ENCODE results near the gene FGFR3. TPM values are rescaled to one million over a fixed set of nuclear protein-coding genes. Genes with fewer than 3 reads are reported as not detected.

The FGFR3 gene
- total RNA-seq, 4 donors from 2014 or later: 1.3 to 3.5 (median 2.6) TPM

- TF ChIP-seq, protein P1, sequence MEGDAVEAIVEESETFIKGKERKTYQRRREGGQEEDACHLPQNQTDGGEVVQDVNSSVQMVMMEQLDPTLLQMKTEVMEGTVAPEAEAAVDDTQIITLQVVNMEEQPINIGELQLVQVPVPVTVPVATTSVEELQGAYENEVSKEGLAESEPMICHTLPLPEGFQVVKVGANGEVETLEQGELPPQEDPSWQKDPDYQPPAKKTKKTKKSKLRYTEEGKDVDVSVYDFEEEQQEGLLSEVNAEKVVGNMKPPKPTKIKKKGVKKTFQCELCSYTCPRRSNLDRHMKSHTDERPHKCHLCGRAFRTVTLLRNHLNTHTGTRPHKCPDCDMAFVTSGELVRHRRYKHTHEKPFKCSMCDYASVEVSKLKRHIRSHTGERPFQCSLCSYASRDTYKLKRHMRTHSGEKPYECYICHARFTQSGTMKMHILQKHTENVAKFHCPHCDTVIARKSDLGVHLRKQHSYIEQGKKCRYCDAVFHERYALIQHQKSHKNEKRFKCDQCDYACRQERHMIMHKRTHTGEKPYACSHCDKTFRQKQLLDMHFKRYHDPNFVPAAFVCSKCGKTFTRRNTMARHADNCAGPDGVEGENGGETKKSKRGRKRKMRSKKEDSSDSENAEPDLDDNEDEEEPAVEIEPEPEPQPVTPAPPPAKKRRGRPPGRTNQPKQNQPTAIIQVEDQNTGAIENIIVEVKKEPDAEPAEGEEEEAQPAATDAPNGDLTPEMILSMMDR (IDR thresholded peaks at IDR 0.05): no peak
- ATAC-seq (ENCODE audit: low FRiP score) (no peak), DNase-seq (ENCODE audit: low spot score) (no peak)
Observed at GRCh38 chr4:1759818-1760223, 33.3 kb upstream of the FGFR3 start.

GRCh38 chr4:1760521-1761071 lies 32.5 kb upstream of the FGFR3 start:
- TF ChIP-seq, protein P1 (IDR thresholded peaks at IDR 0.05): no peak
- no peak for ATAC-seq (ENCODE audit: low FRiP score)
- no peak for DNase-seq (ENCODE audit: low spot score)

- TF ChIP-seq, protein P1 (IDR thresholded peaks at IDR 0.05): no peak
Observed at GRCh38 chr4:1761130-1761689, 31.9 kb upstream of the FGFR3 start.

DNA sequence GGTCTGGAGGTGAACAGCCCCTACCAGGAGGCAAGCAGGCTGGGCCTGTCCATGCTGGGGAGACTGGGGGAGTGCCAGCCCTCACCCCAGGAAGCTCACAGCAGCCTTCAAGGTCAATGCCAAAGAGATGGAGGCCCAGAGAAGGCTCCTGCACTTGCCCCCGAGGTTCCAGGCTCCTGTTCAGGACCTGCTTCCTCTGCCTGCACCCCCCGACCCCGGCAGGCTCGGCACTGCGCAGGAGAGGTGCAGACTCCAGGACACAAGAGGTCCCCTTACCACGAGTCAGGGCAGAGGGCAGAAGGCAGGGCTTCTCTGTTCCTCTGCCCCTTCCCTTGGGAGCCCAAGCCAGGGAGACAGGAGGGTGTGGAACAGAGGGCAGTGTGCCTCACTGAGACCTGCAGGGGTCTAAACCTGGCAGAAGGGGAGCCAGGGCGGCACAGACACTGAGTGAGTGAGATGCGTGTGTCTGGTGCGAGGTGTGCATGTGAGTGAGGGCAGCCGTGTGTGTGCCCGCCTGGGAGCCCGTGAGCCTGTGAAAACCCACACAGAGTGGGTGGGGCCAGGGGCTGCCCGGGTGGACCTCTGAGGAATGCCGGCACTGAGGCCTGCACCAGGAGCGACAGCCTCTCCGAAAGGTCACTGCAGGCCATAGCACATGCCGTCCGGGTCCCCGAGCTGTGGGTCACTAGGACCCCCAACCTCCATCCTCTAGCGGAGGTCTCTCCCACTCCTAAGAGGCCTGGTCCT lies 30.7 kb upstream of the FGFR3 start:
- DNase-seq (ENCODE audit: low spot score) (no peak), ATAC-seq (ENCODE audit: low FRiP score) (no peak)
- TF ChIP-seq, protein P1 (IDR thresholded peaks at IDR 0.05): no peak

More at GRCh38 chr4:1761130-1761689, 31.9 kb upstream of the FGFR3 start:
- ATAC-seq (ENCODE audit: low FRiP score) (no peak), DNase-seq (ENCODE audit: low spot score) (no peak)

DNA sequence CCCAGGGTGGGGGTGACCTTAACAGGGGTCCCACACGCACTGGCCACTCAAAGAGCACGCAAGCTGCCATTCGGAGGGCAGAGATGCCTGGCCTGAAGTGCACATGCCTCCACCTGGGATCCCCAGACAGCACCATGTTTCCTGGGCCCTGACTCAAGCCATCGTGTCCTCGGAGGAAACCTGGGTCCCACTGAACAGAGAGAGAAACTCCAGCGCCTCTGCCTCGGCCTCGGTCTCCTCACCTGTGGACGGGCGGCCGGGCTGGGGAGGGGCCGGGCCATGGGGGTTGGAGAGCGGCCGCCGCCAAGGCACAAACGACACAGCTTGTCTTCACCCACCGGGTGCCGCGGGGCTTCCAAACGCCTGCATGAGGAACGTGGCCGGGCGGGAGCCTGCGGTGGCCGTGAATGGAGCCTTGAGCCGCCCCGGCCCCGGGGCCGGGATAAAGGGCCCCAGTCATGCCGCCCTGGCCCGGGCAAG lies 30.0 kb upstream of the FGFR3 start:
- DNase-seq (ENCODE audit: low spot score) (no peak), ATAC-seq (ENCODE audit: low FRiP score) (no peak)
- TF ChIP-seq, protein P1 (IDR thresholded peaks at IDR 0.05): no peak

- ATAC-seq (ENCODE audit: low FRiP score) (peak; percentile 9), DNase-seq (ENCODE audit: low spot score) (no peak)
- TF ChIP-seq, protein P1 (IDR thresholded peaks at IDR 0.05): no peak
Observed at GRCh38 chr4:1763550-1764080, 29.5 kb upstream of the FGFR3 start.
